Vagina (tissue), 2 donors: ENCODE results near the gene RGS14.

Source experiments
- POLR2A ChIP-seq, 2 donors: fragments of 450-650 bp; IDR thresholded peaks; one replicate each; pipeline ENCODE4 v1.6.1; 2017; ENCODE audit warnings: antibody characterized with exemption in 2 of 2, mild to moderate bottlenecking in 2 of 2, moderate library complexity in 2 of 2
- POLR2AphosphoS5 ChIP-seq, 2 donors: sonication (generic); formaldehyde crosslinking; IDR thresholded peaks; one replicate each; pipeline ENCODE4 v1.9.0; 2017; ENCODE audit warnings: antibody characterized with exemption in 2 of 2, mild to moderate bottlenecking in 2 of 2, low read depth in 1 of 2; ENCODE audit not compliant: insufficient read depth in 1 of 2
- TF ChIP-seq, protein P1 (sequence below), 3 experiments: fragments of 450-650 bp in 2 of 3; fragments of 200-600 bp in 1 of 3; sonication (generic) in 1 of 3; IDR thresholded peaks; one replicate each; pipeline ENCODE4 v1.5.1; 2017 to 2019; ENCODE audit warnings: antibody characterized with exemption in 3 of 3, mild to moderate bottlenecking in 2 of 3, moderate library complexity in 2 of 3

DNA sequence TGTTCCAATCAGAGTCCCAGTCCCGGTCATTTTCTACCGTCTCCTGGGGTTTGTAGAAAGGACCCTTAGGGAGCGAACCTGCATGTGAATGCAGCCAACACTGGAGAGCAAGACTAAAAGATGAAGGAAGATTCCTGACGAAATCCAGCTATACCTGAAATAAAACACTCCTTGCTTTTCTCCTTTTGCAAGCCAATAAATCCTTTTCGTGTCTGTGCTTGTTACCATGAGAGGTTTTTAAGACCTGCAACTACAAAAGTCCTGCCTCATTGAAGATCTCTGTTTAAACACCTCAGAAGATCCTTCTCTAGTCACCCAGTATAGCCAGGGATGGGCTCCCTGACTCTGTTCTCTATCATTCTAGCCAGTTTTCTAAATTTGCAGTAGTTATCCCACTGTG lies 16.5 kb downstream of the RGS14 start:
- TF ChIP-seq, protein P1, sequence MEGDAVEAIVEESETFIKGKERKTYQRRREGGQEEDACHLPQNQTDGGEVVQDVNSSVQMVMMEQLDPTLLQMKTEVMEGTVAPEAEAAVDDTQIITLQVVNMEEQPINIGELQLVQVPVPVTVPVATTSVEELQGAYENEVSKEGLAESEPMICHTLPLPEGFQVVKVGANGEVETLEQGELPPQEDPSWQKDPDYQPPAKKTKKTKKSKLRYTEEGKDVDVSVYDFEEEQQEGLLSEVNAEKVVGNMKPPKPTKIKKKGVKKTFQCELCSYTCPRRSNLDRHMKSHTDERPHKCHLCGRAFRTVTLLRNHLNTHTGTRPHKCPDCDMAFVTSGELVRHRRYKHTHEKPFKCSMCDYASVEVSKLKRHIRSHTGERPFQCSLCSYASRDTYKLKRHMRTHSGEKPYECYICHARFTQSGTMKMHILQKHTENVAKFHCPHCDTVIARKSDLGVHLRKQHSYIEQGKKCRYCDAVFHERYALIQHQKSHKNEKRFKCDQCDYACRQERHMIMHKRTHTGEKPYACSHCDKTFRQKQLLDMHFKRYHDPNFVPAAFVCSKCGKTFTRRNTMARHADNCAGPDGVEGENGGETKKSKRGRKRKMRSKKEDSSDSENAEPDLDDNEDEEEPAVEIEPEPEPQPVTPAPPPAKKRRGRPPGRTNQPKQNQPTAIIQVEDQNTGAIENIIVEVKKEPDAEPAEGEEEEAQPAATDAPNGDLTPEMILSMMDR (IDR thresholded peaks at IDR 0.05) = no peak
- TF ChIP-seq POLR2AphosphoS5 (IDR thresholded peaks at IDR 0.05; ENCODE audit: insufficient read depth in 1 of 2, low read depth in 1 of 2) (no peak), POLR2A (IDR thresholded peaks at IDR 0.05) (no peak)
